Stimulated activated CD8-positive, alpha-beta memory T cell treated with anti-CD3 and anti-CD28 coated beads, Interleukin-15, amount 100 ng/mL, for 24 hours (primary cell): ENCODE data around the gene KHDC4.
"Not testable (repeated sequence)": the region's sequence is repeated elsewhere in the genome, so short reads cannot be mapped to it uniquely, and the experiment has no call there.

ENCODE experiments used
- DNase-seq: peaks from one replicate; pipeline ENCODE4 v3.0.0-alpha.2; 2020; ENCODE audit warnings: low read depth

The KHDC4 gene

GRCh38 chr1:155940993-155941844 lies 7.0 kb upstream of the KHDC4 start, which contains the start of gene RXFP4:
RXFP4 (plus strand) TSS chr1:155941638; CDS start chr1:155941710, 72 bp downstream.
- DNase-seq, result no peak

GRCh38 chr1:155940482-155940992 lies 6.3 kb upstream of the KHDC4 start:
- DNase-seq, result no peak

GRCh38 chr1:155938220-155938627 lies 4.0 kb upstream of the KHDC4 start:
- no peak for DNase-seq

GRCh38 chr1:155934936-155935590 lies 850 bp upstream of the KHDC4 start:
- DNase-seq, result no peak

- no peak for DNase-seq
These were observed 569 bp downstream of the KHDC4 start for GRCh38 chr1:155933591-155934096.

- no peak for DNase-seq
These were observed 1.7 kb downstream of the KHDC4 start for GRCh38 chr1:155932487-155932886.

GRCh38 chr1:155932081-155932480 lies 2.1 kb downstream of the KHDC4 start:
- DNase-seq, result no peak

- no peak for DNase-seq
These were observed 2.7 kb downstream of the KHDC4 start for GRCh38 chr1:155931332-155932038.

- DNase-seq, result not testable (repeated sequence)
These were observed 3.5 kb downstream of the KHDC4 start for GRCh38 chr1:155930725-155931124.

GRCh38 chr1:155929057-155929456 lies 5.2 kb downstream of the KHDC4 start:
- no peak for DNase-seq

GRCh38 chr1:155925506-155925905 lies 8.7 kb downstream of the KHDC4 start:
- DNase-seq, result no peak

GRCh38 chr1:155920717-155921116 lies 13.5 kb downstream of the KHDC4 start:
- no peak for DNase-seq

- no peak for DNase-seq
These were observed 14.4 kb downstream of the KHDC4 start for GRCh38 chr1:155919801-155920200.

- no peak for DNase-seq
These were observed 15.6 kb downstream of the KHDC4 start for GRCh38 chr1:155918660-155919059.

GRCh38 chr1:155913969-155914757 lies 20.1 kb downstream of the KHDC4 start:
- no peak for DNase-seq

GRCh38 chr1:155912056-155912536 lies 22.1 kb downstream of the KHDC4 start:
- DNase-seq, result no peak

GRCh38 chr1:155911156-155912055 lies 22.8 kb downstream of the KHDC4 start, which contains the start of gene RIT1:
RIT1 (minus strand) TSS chr1:155911349; CDS start chr1:155910761, 588 bp downstream.
- DNase-seq, result peak; percentile 65

- no peak for DNase-seq
These were observed 23.5 kb downstream of the KHDC4 start for GRCh38 chr1:155910621-155911121.

GRCh38 chr1:155909894-155910293 lies 24.3 kb downstream of the KHDC4 start:
- no peak for DNase-seq

- no peak for DNase-seq
These were observed 30.0 kb downstream of the KHDC4 start for GRCh38 chr1:155904261-155904660.
